Measurements from ENCODE around the gene TBC1D8B.

Gene TBC1D8B

DNA sequence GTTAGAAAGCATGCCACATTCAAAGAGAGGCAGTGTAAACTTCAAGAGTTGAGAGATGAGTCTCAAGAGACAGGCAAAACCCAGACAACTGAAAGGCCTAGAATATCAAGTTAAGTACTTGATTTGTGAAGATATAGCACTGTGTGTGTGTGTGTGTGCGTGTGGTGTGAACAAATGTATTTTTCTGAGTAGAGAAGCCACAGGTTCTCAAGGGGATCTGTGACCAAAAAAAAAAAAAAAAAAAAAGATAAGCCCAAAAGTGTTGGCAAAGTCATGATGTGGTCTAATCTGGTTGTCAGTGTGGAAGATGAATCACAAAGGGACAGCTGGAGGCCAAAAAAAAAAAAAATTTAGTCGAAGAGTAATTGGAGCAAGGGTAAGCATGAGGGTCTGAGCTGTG, 96.8 kb downstream of the TBC1D8B start:
- no peak for DNase-seq

DNA sequence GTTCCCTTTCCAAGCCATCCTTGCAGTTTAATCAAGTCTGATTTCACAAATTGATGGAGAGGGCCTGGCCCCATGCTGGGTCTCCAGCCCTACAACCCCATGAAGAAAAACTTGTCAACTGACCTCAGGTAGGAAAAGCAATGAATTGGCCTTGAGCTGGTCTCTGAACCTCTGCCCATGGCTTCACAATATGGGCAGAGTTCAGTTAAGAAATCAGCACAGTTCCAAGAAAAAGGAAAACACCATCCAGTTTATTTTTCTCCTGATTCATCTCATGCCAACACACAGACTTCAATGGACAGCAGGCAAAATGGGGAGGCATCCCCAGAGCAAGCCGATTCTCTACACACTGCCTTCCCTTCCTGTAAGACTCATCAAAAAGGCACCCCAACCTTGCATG, 97.4 kb downstream of the TBC1D8B start:
- DNase-seq = no peak

DNA sequence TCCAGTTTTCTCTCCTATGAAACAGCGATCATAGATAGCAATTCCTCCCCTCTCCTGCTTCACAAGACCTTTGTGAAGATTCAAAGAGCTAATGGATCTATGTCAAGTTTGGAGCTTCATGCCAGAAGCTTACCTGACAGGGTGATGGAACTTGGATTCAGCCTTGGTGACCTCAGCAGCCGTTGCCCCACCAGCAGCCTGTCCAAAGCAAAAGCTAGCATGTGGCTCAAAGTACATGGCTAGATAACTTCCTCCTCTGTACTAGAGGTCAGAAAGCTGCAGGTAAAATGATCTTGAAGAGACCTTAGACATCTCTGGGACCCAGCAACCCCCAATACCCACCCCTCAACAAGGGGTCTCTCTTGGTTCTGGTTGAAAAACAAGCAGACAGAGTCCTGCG, 98.9 kb downstream of the TBC1D8B start:
- DNase-seq = no peak

DNA sequence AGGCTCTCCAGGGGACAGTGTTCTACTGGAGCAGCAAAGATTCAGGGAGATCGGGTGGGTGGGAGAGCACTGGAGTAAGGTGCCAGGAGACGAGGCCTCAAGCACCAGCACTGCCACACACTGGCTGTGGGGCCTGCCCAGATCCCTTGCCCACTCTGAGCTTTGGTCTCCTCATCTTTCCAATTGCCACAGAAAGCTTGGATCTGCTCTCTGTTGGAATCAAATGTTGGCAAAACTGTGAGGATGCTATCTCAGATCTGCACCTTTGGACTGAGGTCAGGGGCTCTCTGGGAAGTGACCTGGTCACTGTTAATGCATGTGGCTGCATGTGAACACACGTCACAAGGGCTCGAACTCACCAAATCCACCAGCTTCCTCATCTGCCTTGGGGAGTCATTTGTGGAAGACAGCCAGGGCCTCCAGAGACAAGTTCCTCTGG, 99.3 kb downstream of the TBC1D8B start:
- no peak for DNase-seq

DNA sequence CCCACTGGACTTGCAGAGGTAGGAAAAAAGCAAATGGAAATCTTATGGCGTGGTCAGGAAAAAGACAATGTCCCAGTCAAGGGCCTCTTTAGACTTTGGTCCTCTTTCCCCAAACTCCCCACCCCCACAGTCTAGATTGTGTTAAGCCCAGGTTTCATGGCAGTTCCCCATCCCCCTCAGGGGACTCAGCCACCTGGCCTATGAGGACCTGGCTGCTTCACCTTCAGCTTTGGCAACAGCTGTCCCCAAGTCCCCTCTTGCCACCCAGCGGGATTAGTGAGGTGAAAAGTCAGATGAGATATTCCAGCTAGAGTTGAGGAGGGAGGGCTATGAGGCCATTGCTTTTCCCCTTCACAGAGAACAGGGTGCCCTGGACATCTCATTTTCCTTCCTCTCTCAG, 100.2 kb downstream of the TBC1D8B start:
- no peak for DNase-seq

DNA sequence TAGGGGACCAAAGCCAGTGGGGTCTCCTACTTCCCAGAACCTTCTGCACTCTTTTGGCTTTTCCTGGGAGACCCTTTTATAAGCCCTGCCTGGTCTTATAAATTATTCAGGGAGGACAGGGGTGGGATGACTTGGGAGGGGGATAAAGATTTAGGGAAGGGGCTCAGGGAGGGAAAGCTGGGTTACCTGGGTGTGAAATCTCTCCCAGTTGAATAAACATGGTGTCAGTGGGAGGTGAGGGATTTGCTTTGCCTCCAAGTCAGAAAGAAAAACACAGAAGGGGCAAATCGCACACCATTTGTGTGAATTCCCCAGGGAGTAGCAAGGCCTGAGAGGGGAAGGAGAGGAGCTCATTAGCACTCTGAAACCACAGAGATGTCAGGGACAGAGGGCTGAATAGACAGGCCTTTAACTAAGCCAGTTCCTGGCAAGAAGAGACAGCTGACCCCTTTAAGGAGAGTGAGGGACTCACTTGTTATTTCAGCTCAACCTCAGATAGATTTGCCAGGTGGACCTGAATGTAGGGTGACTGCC, 100.9 kb downstream of the TBC1D8B start, which contains the start of gene RIPPLY1:
TSS of gene RIPPLY1 (minus strand) at position 51 of the 534 bp plus-strand sequence. CDS start 54 bp downstream, outside the sequence.
- DNase-seq = no peak

DNA sequence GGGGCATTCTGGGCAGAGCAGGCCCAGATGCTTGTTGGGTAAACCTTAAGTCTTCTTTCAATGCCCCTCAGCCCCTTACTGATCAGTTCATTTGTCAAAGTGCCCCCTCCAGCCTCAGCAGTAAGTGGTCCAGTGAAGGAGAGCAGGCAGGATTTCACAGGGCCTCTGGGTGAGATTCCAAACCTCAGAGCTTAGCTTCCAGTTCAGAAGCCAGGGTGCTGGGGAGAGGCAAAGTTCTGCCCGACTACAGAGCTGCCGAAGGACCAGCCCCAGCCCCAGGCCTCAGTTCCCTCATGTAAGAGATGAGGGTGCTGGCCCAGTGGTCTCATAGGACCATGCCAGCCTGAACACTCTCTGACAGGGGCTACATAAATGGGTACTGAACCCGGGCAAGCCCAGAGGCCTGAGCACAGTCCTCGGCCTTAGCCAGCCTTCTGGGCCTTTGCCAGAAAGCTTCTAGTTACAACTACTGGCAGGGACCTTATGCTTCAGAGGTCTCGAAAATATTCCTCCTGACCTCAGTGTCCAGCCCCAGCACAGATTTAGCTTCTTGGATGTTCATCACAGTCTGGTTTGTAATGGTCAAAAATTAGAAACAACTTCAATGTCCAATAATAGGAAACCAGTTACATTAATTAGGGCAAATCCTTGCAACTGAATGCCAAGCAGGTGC, 101.5 kb downstream of the TBC1D8B start:
- DNase-seq = no peak

DNA sequence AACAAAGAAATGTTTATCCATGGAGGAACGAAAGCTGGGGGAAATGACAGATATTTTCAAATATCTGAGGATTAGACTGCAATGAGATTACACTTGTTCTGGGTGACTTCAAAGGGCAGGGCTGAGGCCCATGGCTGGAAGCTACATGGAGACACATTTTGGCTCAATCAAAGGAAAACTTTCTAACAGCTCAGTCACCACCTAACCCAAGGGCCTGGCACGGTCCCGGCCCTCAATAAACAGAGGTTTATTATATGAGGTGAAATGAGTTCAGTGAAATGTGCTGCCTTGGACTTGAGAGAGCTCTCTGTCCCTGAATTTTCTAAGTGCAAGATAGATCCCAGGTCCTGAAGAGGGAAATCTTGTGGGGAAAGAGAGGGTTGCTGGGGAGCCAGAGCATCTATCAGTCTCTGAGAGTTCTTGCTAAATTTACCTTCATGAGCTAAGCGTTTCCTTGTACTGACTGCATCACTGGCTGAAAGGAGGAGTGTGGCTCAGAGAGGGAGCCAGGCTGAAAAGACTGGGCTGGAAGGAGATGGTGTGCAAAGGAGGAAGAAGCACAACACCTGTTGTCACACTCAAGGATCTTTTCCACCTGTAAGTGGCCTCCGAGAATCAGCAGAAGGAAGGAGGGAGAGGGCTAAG, 102.7 kb downstream of the TBC1D8B start:
- DNase-seq = no peak

DNA sequence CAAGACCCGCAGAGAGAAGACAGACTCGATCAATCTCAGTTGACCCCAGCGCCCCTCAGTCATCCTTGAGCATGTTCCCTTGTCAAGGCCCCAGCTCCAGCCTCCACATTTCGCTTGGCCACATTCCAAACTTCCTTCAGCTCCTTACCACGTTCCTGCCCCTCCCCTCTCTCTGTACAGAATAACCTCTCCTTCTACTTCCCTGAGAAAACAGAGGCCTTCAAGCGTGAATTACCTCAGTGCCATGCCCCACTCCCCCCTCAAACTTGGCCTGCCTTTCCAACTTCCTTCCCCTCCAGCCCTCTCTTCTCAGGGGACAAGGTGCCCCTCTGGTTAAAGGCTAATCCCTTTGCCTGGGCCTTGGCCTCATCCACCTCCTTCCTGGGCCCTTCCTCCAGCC, 103.9 kb downstream of the TBC1D8B start:
- DNase-seq = no peak

DNA sequence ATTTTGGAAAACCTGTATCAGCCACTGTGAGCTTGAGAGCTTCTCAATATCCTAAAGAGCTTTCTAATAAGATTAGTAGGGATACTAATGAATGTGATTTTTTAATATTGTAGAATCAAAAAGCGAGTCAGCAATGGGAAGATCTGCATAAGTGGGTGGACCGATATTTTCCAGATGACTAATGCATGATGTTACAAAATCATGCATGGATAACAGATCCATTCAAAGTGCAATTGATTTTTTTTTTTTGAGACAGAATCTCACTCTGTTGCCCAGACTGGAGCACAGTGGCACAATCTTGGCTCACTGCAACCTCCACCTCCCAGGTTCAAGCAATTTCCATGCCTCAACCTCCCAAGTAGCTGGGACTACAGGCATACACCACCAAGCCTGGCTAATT, 110.4 kb downstream of the TBC1D8B start:
- no peak for DNase-seq

DNA sequence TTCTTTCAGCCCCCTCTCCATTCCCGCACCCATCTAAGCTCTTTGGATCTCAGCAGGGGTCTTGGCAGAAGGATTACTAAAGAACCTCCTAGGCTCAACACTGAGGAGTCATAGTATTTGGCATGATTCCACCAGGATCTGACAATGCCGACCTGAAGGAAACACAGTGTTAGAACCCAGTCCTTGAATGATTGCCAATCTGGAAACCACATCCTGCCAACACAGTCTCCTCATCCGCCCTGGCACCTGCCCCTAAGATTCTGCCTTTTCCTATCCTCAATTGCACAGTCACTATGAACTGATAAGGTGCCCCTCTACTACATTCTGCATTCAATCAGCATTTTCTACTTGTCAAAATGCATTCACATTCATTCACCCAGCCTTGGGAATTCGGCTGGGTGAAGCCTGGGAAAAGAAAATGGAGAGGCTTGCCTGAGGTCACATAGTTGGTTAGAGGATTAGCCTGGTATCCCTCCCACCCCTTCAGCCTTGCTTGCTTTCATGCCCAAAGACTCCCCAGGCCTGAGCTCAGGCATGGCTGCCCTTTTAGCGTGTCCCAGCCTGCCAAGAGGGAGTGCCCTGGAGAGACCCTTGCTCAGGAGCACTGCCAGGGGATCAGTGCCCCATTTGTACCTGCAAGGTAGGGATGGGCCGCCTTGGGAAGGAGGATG, 115.5 kb downstream of the TBC1D8B start:
- DNase-seq = peak; percentile 81

DNA sequence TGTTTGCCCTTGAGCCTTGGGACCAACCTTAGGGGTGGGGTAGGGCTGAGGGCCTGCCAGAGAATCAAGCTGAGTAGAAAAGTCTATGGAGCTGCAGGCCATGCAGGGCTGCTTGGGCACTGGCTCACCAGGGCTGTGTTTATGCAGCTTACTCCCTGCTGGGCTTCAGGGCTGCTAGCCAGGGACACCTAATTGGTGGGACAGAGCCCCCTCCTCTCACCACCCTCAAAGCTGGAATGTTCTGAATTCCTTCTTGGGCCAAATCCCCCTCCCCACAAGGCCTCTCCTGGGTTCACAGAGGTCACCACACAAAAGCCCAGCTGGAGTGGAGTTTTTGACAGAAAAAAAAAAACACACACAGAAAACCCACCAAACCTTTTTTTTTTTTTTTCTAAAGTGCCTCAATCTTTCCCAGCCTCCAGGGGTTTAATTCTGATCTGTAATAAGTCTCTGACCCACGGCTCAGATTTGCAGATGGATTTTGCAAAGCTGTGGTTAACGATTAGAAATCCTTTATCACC, 117.5 kb downstream of the TBC1D8B start, which contains the start of gene CLDN2:
TSS of gene CLDN2 (plus strand) at position 471 of the 521 bp plus-strand sequence. CDS start 7,827 bp downstream, outside the sequence.
- DNase-seq = no peak

DNA sequence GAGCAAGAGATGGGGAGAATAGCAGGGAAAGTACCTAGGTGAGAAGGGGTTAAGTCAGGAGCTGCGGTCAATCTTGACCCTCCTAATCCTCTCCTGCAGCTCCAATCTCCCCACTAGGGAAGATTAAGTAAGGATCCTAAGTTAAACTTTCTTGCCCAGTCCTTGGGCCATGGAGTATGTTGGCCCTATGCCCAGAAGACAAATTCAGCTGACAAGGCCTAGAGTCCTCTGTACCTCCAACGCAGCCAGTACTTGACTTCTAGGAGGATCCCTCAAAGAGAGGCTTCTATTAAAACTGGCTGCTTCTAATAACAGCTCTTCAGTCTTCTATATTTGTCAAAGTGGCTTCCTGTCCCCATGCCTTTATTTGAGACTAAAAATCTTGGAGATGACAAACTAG, 119.2 kb downstream of the TBC1D8B start:
- DNase-seq = no peak

Measured in EL (cell line).